HepG2 (cell line): ENCODE data around the gene CD58.

Source experiments
- CENPX ChIP-seq: sonication (generic); formaldehyde crosslinking; IDR thresholded peaks from 2 replicates; pipeline ENCODE4 v1.9.0; 2021; ENCODE audit warnings: mild to moderate bottlenecking, missing genetic modification reagents, moderate library complexity
- FOXK1 ChIP-seq: sonication (generic); formaldehyde crosslinking; IDR thresholded peaks from 2 replicates; pipeline ENCODE4 v1.4.0; 2020; ENCODE audit warnings: low read depth, missing genetic modification reagents, borderline replicate concordance
- GATAD2A ChIP-seq: IDR thresholded peaks from 2 replicates; pipeline ENCODE4 v1.6.1; 2016
- RFX5 ChIP-seq: IDR thresholded peaks from 2 replicates; pipeline ENCODE4 v1.6.1; 2011; ENCODE audit warnings: low read depth, low read length, improper control_type of control experiment
- ZNF207 ChIP-seq: fragments of 450-650 bp; IDR thresholded peaks from 2 replicates; pipeline ENCODE4 v1.6.1; 2016; ENCODE audit warnings: antibody characterized with exemption, borderline replicate concordance
- ZNF24 ChIP-seq: fragments of 450-650 bp; IDR thresholded peaks from 2 replicates; pipeline ENCODE4 v1.6.1; 2017; ENCODE audit warnings: antibody characterized with exemption, mild to moderate bottlenecking
- ZNF274 ChIP-seq: sonication (generic); formaldehyde crosslinking; IDR thresholded peaks from 2 replicates; pipeline ENCODE4 v1.5.1; 2020; ENCODE audit warnings: mild to moderate bottlenecking, missing genetic modification reagents
- TF ChIP-seq, protein P1 (sequence below): sonication (generic); formaldehyde crosslinking; IDR thresholded peaks from 2 replicates; pipeline ENCODE4 v1.8.0; 2022; ENCODE audit warnings: missing genetic modification reagents, mild to moderate bottlenecking, inconsistent platforms, borderline replicate concordance
- TF ChIP-seq, protein P2 (sequence below): sonication (generic); formaldehyde crosslinking; IDR thresholded peaks from 2 replicates; pipeline ENCODE4 v1.5.0; 2020; ENCODE audit warnings: missing genetic modification reagents
- TF ChIP-seq, protein P3 (sequence below): sonication (generic); formaldehyde crosslinking; IDR thresholded peaks from 2 replicates; pipeline ENCODE4 v1.8.1; 2023; ENCODE audit warnings: missing genetic modification reagents, mild to moderate bottlenecking, borderline replicate concordance
- TF ChIP-seq, protein P4 (sequence below): fragments of 450-650 bp; IDR thresholded peaks from 2 replicates; pipeline ENCODE4 v1.6.1; 2016

DNA sequence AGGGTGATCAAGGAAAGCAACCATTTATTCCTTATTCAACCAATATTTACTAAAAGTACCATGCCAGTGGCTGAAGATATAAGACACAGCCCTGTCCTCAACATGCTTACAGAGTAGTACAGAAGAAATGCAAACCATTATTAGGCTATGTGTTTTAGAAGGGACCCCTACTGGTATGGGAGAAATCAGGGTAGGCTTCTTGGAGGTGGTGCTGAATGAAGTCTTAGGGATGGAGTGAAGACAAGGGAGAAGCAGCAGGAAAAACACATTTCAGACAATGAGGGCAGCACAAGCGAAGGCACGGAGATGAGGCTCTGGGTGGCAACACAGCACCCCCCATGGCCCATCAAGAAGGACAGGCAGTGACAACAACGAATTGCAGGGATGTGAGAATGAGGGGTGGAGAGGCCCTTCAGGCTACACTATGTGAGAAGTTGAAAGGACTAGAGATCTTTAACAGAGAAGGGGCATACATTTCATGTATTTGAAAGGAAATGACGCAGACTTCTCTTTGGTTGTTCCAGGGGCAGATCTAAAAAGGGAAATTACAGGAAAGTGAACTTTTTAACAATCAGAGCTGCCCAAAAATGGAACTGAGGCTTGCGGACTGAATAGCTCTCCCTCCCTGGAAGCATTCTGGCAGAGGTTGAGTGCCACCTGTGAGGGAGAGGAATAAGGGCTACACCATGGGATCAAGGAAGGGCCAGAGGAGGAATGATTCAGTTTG, 16.8 kb upstream of the CD58 start:
- TF ChIP-seq GATAD2A (CRISPR knock-in tag) = no peak
- no peak for TF ChIP-seq RFX5
- TF ChIP-seq FOXK1 (CRISPR knock-in tag) = no peak
- TF ChIP-seq, protein P1, sequence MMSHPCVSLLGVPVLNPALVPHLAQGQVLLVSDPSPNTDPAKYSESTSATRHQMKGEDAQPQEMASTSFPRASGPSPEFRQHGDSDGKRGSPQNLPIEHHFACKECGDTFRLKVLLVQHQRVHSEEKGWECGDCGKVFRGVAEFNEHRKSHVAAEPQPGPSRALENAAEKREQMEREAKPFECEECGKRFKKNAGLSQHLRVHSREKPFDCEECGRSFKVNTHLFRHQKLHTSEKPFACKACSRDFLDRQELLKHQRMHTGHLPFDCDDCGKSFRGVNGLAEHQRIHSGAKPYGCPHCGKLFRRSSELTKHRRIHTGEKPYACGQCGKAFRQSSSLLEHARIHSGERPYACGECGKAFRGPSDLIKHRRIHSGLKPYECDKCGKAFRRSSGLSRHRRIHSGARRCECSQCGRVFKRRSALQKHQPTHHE = no peak
- TF ChIP-seq ZNF24 = no peak
- TF ChIP-seq ZNF274 (CRISPR knock-in tag) = no peak
- TF ChIP-seq, protein P2, sequence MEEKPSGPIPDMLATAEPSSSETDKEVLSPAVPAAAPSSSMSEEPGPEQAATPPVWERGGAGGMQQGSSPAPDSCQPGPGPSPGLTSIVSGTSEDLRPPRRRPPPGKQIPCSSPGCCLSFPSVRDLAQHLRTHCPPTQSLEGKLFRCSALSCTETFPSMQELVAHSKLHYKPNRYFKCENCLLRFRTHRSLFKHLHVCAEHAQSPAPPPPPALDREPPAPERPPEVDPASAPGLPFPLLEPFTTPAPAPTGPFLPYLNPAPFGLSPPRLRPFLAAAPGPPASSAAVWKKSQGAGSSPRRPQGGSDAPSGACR (CRISPR knock-in tag) = no peak
- TF ChIP-seq CENPX (CRISPR knock-in tag) = no peak
- TF ChIP-seq, protein P3, sequence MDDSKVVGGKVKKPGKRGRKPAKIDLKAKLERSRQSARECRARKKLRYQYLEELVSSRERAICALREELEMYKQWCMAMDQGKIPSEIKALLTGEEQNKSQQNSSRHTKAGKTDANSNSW = no peak
- TF ChIP-seq, protein P4, sequence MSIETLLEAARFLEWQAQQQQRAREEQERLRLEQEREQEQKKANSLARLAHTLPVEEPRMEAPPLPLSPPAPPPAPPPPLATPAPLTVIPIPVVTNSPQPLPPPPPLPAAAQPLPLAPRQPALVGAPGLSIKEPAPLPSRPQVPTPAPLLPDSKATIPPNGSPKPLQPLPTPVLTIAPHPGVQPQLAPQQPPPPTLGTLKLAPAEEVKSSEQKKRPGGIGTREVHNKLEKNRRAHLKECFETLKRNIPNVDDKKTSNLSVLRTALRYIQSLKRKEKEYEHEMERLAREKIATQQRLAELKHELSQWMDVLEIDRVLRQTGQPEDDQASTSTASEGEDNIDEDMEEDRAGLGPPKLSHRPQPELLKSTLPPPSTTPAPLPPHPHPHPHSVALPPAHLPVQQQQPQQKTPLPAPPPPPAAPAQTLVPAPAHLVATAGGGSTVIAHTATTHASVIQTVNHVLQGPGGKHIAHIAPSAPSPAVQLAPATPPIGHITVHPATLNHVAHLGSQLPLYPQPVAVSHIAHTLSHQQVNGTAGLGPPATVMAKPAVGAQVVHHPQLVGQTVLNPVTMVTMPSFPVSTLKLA = no peak
- no peak for TF ChIP-seq ZNF207
